PC-3 (cell line): ENCODE data around the gene OR51S1.

Experiments
- CTCF ChIP-seq: fragments of 300-600 bp; sonication (generic); conservative IDR thresholded peaks from 2 replicates; pipeline ENCODE4 v1.5.1; 2017; ENCODE audit warnings: antibody characterized with exemption, low read depth, mild to moderate bottlenecking, low read length
- EZH2 ChIP-seq: fragments of 300-600 bp; sonication (generic); IDR thresholded peaks from one replicate; pipeline ENCODE4 v1.6.1; 2017; ENCODE audit warnings: antibody characterized with exemption, mild to moderate bottlenecking, low read length; ENCODE audit not compliant: unreplicated experiment
- EZH2phosphoT487 ChIP-seq: fragments of 300-600 bp; sonication (generic); IDR thresholded peaks from 2 replicates; pipeline ENCODE4 v1.6.1; 2018; ENCODE audit warnings: mild to moderate bottlenecking, antibody characterized with exemption, low read length, borderline replicate concordance

- TF ChIP-seq CTCF (no peak), EZH2 (no peak), EZH2phosphoT487 (no peak)
These were observed 9.0 kb downstream of the OR51S1 start for GRCh38 chr11:4839851-4840549.
